ENCODE measurements around the gene GDPGP1.

GRCh38 chr15:90294159-90294558 is 60.1 kb downstream of the GDPGP1 start:
- no peak for TF ChIP-seq CTCF (IDR thresholded peaks at IDR 0.05)
- TF ChIP-seq POLR2A (IDR thresholded peaks at IDR 0.05): no peak
